ENCODE data around the gene EEA1. TPM values are rescaled to one million over a fixed set of nuclear protein-coding genes. Genes with fewer than 3 reads are reported as not detected.

Gene EEA1
- total RNA-seq, 1 experiment from 2014 or later, result 68.9 TPM

DNA sequence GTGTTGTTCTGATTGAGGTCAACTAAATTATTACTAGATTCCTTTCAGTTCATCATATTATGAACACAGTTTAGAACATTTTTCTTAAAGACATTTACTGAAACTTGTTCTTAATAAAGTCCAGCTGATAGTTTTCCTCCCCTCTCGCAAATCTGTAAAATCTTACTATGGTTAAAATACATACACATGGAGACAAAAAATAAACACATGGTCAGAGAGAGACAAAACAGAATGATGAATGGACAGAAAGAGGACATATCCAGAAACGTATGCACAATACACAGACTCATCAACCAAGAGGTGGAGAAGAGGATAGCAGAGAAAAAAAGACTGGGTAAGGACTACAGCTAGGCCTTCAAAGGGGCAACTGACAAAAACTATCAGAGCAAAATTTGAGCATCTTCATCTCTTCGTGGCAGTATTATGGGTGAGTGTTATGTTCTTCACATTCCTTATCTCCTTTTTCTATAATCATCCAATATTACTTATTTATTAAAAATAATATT lies 38.4 kb downstream of the EEA1 start:
- CTCF ChIA-PET, result no interaction called here

DNA sequence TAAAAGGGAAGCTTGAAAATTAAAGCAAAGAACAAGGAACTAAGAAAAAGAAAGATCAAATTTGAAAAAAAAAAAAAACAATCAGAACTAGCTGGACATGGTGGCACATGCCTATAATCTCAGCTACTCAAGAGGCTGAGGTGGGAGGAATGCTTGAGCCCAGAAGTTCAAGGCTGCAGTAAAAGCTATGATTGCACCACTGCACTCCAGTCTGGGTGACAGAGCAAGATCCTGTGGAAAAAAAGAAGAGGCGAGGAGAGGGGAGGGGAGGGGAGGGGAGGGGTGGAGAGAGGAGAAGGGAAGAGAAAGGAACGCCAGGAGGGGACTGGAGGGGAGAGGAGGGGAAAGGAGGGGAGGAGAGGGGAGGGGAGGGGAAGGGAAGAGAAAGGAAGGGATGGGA lies 43.0 kb downstream of the EEA1 start:
- no peaks in the 10 kb centered on the region for H3K4me1 ChIP-seq
- no peak for DNase-seq
- H3K27ac Mint-ChIP-seq (ENCODE audit: unreplicated experiment), result no peak overlapping the region
- H3K4me3 ChIP-seq (ENCODE audit: low read depth, low read length), result no peak overlapping the region
- TF ChIP-seq, protein P1, sequence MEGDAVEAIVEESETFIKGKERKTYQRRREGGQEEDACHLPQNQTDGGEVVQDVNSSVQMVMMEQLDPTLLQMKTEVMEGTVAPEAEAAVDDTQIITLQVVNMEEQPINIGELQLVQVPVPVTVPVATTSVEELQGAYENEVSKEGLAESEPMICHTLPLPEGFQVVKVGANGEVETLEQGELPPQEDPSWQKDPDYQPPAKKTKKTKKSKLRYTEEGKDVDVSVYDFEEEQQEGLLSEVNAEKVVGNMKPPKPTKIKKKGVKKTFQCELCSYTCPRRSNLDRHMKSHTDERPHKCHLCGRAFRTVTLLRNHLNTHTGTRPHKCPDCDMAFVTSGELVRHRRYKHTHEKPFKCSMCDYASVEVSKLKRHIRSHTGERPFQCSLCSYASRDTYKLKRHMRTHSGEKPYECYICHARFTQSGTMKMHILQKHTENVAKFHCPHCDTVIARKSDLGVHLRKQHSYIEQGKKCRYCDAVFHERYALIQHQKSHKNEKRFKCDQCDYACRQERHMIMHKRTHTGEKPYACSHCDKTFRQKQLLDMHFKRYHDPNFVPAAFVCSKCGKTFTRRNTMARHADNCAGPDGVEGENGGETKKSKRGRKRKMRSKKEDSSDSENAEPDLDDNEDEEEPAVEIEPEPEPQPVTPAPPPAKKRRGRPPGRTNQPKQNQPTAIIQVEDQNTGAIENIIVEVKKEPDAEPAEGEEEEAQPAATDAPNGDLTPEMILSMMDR (IDR thresholded peaks at IDR 0.05; ENCODE audit: insufficient read depth in 1 of 2, low read depth in 1 of 2, low read length in 1 of 2, severe bottlenecking in 1 of 2, unreplicated experiment in 1 of 2), result no peak
- ChIA-PET CTCF (no interaction called here), POLR2A (no interaction called here)
- no TSS peak for BruUV-seq (replicated peaks)
- H3K4me1 Mint-ChIP-seq (ENCODE audit: low read depth, unreplicated experiment), result peaks cover 12% of the 10 kb centered on the region
- no peaks in the 10 kb centered on the region for H3K27me3 Mint-ChIP-seq (ENCODE audit: insufficient read depth, unreplicated experiment)
- no peaks in the 10 kb centered on the region for H3K27me3 ChIP-seq (replicated peaks; ENCODE audit: control insufficient read depth, insufficient read depth, low read length)
- H3K9me3 Mint-ChIP-seq (ENCODE audit: unreplicated experiment), result peaks cover 8% of the 10 kb centered on the region
- H3K36me3 Mint-ChIP-seq (ENCODE audit: insufficient read depth, unreplicated experiment), result peaks cover 79% of the 10 kb centered on the region
- no peak overlapping the region for H3K4me3 Mint-ChIP-seq (ENCODE audit: unreplicated experiment)
- intact Hi-C loops (cut with micrococcal nuclease; ENCODE audit: unreplicated experiment), result no loop called here
- H3K9me3 ChIP-seq, result no peaks in the 10 kb centered on the region
- H3K36me3 ChIP-seq (ENCODE audit: control insufficient read depth, insufficient read depth, low read length), result no peaks in the 10 kb centered on the region; the same call in 1 of the 2 replicates

More for the DNA sequence above, 38.4 kb downstream of the EEA1 start:
- H3K4me3 ChIP-seq (ENCODE audit: low read depth, low read length), result no peak overlapping the region
- Mint-ChIP-seq H3K27ac (ENCODE audit: unreplicated experiment) (no peak overlapping the region), H3K36me3 (ENCODE audit: insufficient read depth, unreplicated experiment) (peaks cover 80% of the 10 kb centered on the region), H3K27me3 (ENCODE audit: insufficient read depth, unreplicated experiment) (no peaks in the 10 kb centered on the region), H3K9me3 (ENCODE audit: unreplicated experiment) (peaks cover 8% of the 10 kb centered on the region), H3K4me1 (ENCODE audit: low read depth, unreplicated experiment) (peaks cover 12% of the 10 kb centered on the region), H3K4me3 (ENCODE audit: unreplicated experiment) (no peak overlapping the region)
- H3K9me3 ChIP-seq, result no peaks in the 10 kb centered on the region
- TF ChIP-seq, protein P1 (IDR thresholded peaks at IDR 0.05; ENCODE audit: insufficient read depth in 1 of 2, low read depth in 1 of 2, low read length in 1 of 2, severe bottlenecking in 1 of 2, unreplicated experiment in 1 of 2), result no peak
- no TSS peak for BruUV-seq (replicated peaks)
- H3K36me3 ChIP-seq (ENCODE audit: control insufficient read depth, insufficient read depth, low read length), result no peaks in the 10 kb centered on the region
- intact Hi-C loops (cut with micrococcal nuclease; ENCODE audit: unreplicated experiment), result no loop called here
- no peaks in the 10 kb centered on the region for H3K27me3 ChIP-seq (replicated peaks; ENCODE audit: control insufficient read depth, insufficient read depth, low read length)
- POLR2A ChIA-PET, result no interaction called here
- no peaks in the 10 kb centered on the region for H3K4me1 ChIP-seq
- DNase-seq, result no peak

DNA sequence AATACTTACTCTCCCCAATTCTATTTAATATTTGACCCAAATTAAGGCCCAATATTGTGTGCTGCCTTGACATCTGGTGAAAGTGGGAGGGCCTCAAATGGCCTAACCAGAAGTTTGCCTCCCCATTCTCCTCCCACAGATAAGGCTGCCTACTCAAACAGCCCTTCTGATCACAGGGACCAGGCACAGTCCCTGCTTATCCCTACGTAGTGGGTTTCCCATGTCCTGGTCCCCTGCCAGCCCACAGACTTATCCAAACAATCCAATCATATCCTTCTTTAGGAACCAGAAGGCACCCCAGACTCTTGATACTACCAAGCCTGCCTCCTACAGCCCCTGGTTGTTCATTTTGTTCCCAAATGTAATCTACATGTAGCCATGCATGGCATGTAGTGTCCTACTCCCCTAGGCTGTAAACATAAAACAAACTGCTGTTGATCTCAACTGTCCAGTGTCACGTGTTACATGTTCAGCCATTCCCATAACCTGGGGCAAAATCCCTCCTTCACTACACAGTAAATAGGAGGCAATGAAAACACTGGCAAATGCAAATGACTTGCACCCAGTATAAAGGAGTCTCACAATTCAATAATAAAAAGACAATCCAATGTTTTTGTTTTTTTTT lies 49.3 kb downstream of the EEA1 start:
- H3K27ac Mint-ChIP-seq (ENCODE audit: unreplicated experiment), result peak overlapping the region; percentile 40
- no TSS peak for BruUV-seq (replicated peaks)
- TF ChIP-seq, protein P1 (IDR thresholded peaks at IDR 0.05; ENCODE audit: insufficient read depth in 1 of 2, low read depth in 1 of 2, low read length in 1 of 2, severe bottlenecking in 1 of 2, unreplicated experiment in 1 of 2), result no peak

More for the DNA sequence above, 49.3 kb downstream of the EEA1 start:
- intact Hi-C loops (cut with micrococcal nuclease; ENCODE audit: unreplicated experiment), result no loop called here
- Histone ChIP-seq H3K36me3 (ENCODE audit: control insufficient read depth, insufficient read depth, low read length) (no peaks in the 10 kb centered on the region), H3K4me3 (ENCODE audit: low read depth, low read length) (no peak overlapping the region), H3K9me3 (peaks cover 3% of the 10 kb centered on the region; the same call in 1 of the 2 replicates), H3K4me1 (no peaks in the 10 kb centered on the region), H3K27me3 (replicated peaks; ENCODE audit: control insufficient read depth, insufficient read depth, low read length) (no peaks in the 10 kb centered on the region)
- no peak overlapping the region for H3K4me3 Mint-ChIP-seq (ENCODE audit: unreplicated experiment)
- H3K4me1 Mint-ChIP-seq (ENCODE audit: low read depth, unreplicated experiment), result no peaks in the 10 kb centered on the region
- DNase-seq, result no peak
- H3K36me3 Mint-ChIP-seq (ENCODE audit: insufficient read depth, unreplicated experiment), result peaks cover 49% of the 10 kb centered on the region
- H3K27me3 Mint-ChIP-seq (ENCODE audit: insufficient read depth, unreplicated experiment), result no peaks in the 10 kb centered on the region
- CTCF ChIA-PET, result interaction anchor here (0.5 kb wide), 1 partner anchor 46 kb away, joined by 8 read pairs; no protein-coding TSS in a partner anchor
- no peaks in the 10 kb centered on the region for H3K9me3 Mint-ChIP-seq (ENCODE audit: unreplicated experiment)
- POLR2A ChIA-PET, result no interaction called here
